GM23248 (cell line): ENCODE measurements around the gene ZNF213.

Experiments used
- EZH2 ChIP-seq: fragments of 200-600 bp; sonication (generic); IDR thresholded peaks from 2 replicates; pipeline ENCODE4 v1.6.1; 2018; ENCODE audit warnings: antibody characterized with exemption, mild to moderate bottlenecking; ENCODE audit not compliant: insufficient read depth, poor library complexity, severe bottlenecking
- EZH2phosphoT487 ChIP-seq: fragments of 200-600 bp; sonication (generic); IDR thresholded peaks from 2 replicates; pipeline ENCODE4 v1.6.1; 2018; ENCODE audit warnings: antibody characterized with exemption, moderate library complexity, mild to moderate bottlenecking, low read depth; ENCODE audit not compliant: insufficient read depth

DNA sequence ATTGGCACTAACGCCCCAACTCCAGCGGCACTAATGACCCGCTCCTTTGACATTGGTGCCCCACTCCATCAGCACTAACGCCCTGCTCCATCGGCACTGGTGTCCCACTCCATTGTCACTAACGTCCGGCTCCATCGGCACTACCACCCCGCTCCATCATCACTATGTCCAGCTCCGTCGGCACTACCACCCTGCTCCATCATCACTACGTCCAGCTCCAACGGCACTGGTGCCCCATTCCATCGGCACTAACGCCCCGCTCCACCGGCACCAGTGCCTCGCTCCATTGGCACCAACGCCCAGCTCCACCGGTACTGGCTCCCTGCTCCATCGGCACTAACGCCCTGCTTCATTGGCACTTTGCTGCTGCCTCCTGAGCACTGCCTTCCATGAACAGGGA is 7.5 kb downstream of the ZNF213 start:
- TF ChIP-seq EZH2: no peak
- no peak for TF ChIP-seq EZH2phosphoT487
